ENCODE results near the gene CAP1. TPM values are rescaled to one million over a fixed set of nuclear protein-coding genes. Genes with fewer than 3 reads are reported as not detected.

Gene CAP1
- total and polyA plus RNA-seq, 2 of the 4 experiments (the other 2 are of a cell fraction) = 434 to 756 TPM

DNA sequence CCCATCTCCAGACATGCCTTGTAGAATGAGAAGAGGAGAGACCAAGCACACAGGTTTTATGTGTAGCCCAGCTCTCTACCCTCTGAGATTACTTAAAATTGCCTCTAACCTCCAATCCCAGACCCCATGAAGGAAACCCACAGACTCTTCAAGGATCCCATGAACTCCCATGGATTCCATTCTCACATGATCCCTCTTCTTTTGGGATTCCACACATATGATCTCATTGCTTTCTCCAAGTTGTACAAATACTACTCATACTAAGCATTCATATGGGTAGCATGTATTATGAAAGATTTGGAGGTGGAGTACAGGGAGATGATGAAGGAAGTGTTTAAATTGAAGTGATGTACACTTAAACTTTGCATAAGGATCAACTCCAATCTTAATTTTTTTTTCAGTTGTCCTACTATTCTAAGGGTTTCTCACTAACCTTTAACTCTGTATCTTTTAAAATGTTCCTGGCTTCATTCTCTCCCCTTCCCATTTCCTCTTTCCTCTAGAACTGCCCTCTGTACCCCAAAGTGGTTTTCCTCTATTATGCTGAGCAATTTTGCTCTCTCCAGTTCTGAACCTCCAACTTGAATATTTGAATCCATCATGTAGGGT is 44.0 kb upstream of the CAP1 start:
- no peak overlapping the region for H3K14ac ChIP-seq (replicated peaks; ENCODE audit: low read depth, low read length)
- no peak overlapping the region for H2BK120ac ChIP-seq (ENCODE audit: low read depth, low read length)
- no peak overlapping the region for H2AFZ ChIP-seq (replicated peaks; ENCODE audit: low read length, poor library complexity)
- dilution Hi-C loops (cut with HindIII; ENCODE audit: low sequenced_read_pairs, unreplicated experiment) (no loop called here), in situ Hi-C loops (cut with MboI; ENCODE audit: low sequenced_read_pairs) (no loop called here), intact Hi-C loops (cut with micrococcal nuclease) (no loop called here)
- no peak overlapping the region for H2BK20ac ChIP-seq (ENCODE audit: low read depth, low read length)
- H2BK15ac ChIP-seq (ENCODE audit: low read depth, low read length) = no peak overlapping the region
- no peak overlapping the region for H2BK5ac ChIP-seq (ENCODE audit: low read depth, low read length, poor library complexity, severe bottlenecking)
- no peak overlapping the region for H2AK5ac ChIP-seq (ENCODE audit: low read depth, low read length)
- CTCF ChIA-PET = no interaction called here
- no peaks in the 10 kb centered on the region for H4K20me1 ChIP-seq (ENCODE audit: insufficient read depth, low read length)
- H3K4me3 ChIP-seq (ENCODE audit: insufficient read depth, low read depth, low read length) = no peak overlapping the region
- H3K9me3 ChIP-seq (ENCODE audit: control insufficient read depth, insufficient read depth, low read length) = no peaks in the 10 kb centered on the region
- H4K91ac ChIP-seq (ENCODE audit: insufficient read depth, low read depth, low read length) = no peak overlapping the region
- H4K5ac ChIP-seq (ENCODE audit: low read depth, low read length) = peak overlapping the region; percentile 36; the same call in 1 of the 2 replicates
- TF ChIP-seq, protein P1, sequence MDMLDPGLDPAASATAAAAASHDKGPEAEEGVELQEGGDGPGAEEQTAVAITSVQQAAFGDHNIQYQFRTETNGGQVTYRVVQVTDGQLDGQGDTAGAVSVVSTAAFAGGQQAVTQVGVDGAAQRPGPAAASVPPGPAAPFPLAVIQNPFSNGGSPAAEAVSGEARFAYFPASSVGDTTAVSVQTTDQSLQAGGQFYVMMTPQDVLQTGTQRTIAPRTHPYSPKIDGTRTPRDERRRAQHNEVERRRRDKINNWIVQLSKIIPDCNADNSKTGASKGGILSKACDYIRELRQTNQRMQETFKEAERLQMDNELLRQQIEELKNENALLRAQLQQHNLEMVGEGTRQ (IDR thresholded peaks at IDR 0.05; ENCODE audit: low read depth, low read length) = no peak
- no peak for TF ChIP-seq CEBPB (IDR thresholded peaks at IDR 0.05; ENCODE audit: low read depth, low read length)
- TF ChIP-seq MAZ (IDR thresholded peaks at IDR 0.05; ENCODE audit: borderline replicate concordance, low read depth, low read length) = no peak
- TF ChIP-seq RFX5 (IDR thresholded peaks at IDR 0.05; ENCODE audit: low read depth, low read length) = no peak
- TF ChIP-seq RAD21 (IDR thresholded peaks at IDR 0.05; ENCODE audit: low read length) = no peak
- no peak for TF ChIP-seq POLR2A (IDR thresholded peaks at IDR 0.05; ENCODE audit: low read depth, low read length)
- no peak for TF ChIP-seq CHD1 (IDR thresholded peaks at IDR 0.05; ENCODE audit: low read depth, low read length)
- TF ChIP-seq BHLHE40 (IDR thresholded peaks at IDR 0.05; ENCODE audit: low read depth, low read length) = no peak
- TF ChIP-seq SMC3 (IDR thresholded peaks at IDR 0.05; ENCODE audit: low read depth, low read length) = no peak
- TF ChIP-seq MXI1 (IDR thresholded peaks at IDR 0.05; ENCODE audit: borderline replicate concordance, low read depth, low read length) = no peak
- TF ChIP-seq, protein P2, sequence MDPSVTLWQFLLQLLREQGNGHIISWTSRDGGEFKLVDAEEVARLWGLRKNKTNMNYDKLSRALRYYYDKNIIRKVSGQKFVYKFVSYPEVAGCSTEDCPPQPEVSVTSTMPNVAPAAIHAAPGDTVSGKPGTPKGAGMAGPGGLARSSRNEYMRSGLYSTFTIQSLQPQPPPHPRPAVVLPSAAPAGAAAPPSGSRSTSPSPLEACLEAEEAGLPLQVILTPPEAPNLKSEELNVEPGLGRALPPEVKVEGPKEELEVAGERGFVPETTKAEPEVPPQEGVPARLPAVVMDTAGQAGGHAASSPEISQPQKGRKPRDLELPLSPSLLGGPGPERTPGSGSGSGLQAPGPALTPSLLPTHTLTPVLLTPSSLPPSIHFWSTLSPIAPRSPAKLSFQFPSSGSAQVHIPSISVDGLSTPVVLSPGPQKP (IDR thresholded peaks at IDR 0.05; ENCODE audit: borderline replicate concordance, low read depth, low read length) = no peak
- TF ChIP-seq FOS (IDR thresholded peaks at IDR 0.05; ENCODE audit: low read depth, low read length) = no peak
- TF ChIP-seq NFE2L2 (IDR thresholded peaks at IDR 0.05; ENCODE audit: low read depth, low read length) = no peak
- DNase-seq (peak; percentile 45), ATAC-seq (ENCODE audit: low read depth) (no peak; the same call in 1 of the 2 replicates)
- no peak overlapping the region for H3K4me2 ChIP-seq (ENCODE audit: low read depth, low read length)
- POLR2A ChIA-PET (ENCODE audit: unreplicated experiment) = no interaction called here
- H2AK9ac ChIP-seq (replicated peaks; ENCODE audit: low read depth, low read length, poor library complexity) = no peak overlapping the region
- H3K9ac ChIP-seq (ENCODE audit: low read depth, low read length) = no peak overlapping the region
- no peak overlapping the region for H4K8ac ChIP-seq (ENCODE audit: low read depth in 2 of 2, low read length in 2 of 2)
- no peaks in the 10 kb centered on the region for H3K79me1 ChIP-seq (ENCODE audit: low read depth in 1 of 2, low read length in 2 of 2)
- no peak overlapping the region for H3K27ac ChIP-seq (ENCODE audit: insufficient read depth, low read length)
- no peaks in the 10 kb centered on the region for H3K27me3 ChIP-seq (ENCODE audit: control insufficient read depth, insufficient read depth, low read length)
- no peaks in the 10 kb centered on the region for H3K9me1 ChIP-seq (ENCODE audit: insufficient read depth, low read length)
- no peak overlapping the region for H3K56ac ChIP-seq (ENCODE audit: extremely low read depth, insufficient read depth, low read length)
- no TSS peak for BruUV-seq (replicated peaks)
- peak overlapping the region; percentile 59; the same call in 1 of the 2 replicates for H3K18ac ChIP-seq (ENCODE audit: low read depth, low read length)
- H3K23ac ChIP-seq (ENCODE audit: low read depth, low read length) = no peak overlapping the region
- no peak overlapping the region for H3K4ac ChIP-seq (ENCODE audit: low read depth, low read length)
- no peaks in the 10 kb centered on the region for H3K36me3 ChIP-seq (ENCODE audit: control insufficient read depth, insufficient read depth, low read length)
- H3K4me1 ChIP-seq (ENCODE audit: control insufficient read depth, insufficient read depth, low read length) = no peaks in the 10 kb centered on the region; the same call in 1 of the 2 replicates
